A673 (cell line): ENCODE results near the gene PAX3.

ENCODE experiments used
- EZH2 ChIP-seq: fragments of 200-600 bp; sonication (generic); IDR thresholded peaks from 2 replicates; pipeline ENCODE4 v1.6.1; 2017; ENCODE audit warnings: borderline replicate concordance, low read depth, mild to moderate bottlenecking, mixed read lengths, antibody characterized with exemption, low read length; ENCODE audit not compliant: poor library complexity, severe bottlenecking
- TF ChIP-seq, protein P1 (sequence below): fragments of 300-800, 200-600 bp; sonication (generic); conservative IDR thresholded peaks from 2 replicates; pipeline ENCODE4 v1.5.1; 2017; ENCODE audit warnings: low read depth, mild to moderate bottlenecking, antibody characterized with exemption, low read length, moderate library complexity, mixed read lengths

DNA sequence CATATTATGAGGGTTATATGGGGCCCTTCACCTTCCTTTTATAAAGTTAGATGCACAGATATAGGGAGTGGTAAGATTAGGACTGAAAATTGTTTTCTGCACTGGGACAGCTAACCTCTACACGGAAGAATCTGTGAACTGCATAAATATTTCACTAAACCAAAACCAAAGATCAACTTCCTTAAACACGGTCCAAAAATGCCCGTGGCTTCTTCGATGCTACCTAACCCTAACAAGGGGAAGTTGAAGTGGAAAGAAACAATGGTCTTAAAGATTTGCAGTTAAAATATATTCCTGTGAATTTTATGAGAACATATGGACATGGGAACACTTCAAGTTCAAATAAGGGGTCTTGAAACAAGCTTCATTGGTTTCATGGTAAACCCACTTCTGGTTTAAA lies 33.3 kb upstream of the PAX3 start:
- no peak for TF ChIP-seq EZH2
- TF ChIP-seq, protein P1, sequence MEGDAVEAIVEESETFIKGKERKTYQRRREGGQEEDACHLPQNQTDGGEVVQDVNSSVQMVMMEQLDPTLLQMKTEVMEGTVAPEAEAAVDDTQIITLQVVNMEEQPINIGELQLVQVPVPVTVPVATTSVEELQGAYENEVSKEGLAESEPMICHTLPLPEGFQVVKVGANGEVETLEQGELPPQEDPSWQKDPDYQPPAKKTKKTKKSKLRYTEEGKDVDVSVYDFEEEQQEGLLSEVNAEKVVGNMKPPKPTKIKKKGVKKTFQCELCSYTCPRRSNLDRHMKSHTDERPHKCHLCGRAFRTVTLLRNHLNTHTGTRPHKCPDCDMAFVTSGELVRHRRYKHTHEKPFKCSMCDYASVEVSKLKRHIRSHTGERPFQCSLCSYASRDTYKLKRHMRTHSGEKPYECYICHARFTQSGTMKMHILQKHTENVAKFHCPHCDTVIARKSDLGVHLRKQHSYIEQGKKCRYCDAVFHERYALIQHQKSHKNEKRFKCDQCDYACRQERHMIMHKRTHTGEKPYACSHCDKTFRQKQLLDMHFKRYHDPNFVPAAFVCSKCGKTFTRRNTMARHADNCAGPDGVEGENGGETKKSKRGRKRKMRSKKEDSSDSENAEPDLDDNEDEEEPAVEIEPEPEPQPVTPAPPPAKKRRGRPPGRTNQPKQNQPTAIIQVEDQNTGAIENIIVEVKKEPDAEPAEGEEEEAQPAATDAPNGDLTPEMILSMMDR: no peak
